ENCODE results near the gene RPUSD1. TPM values are rescaled to one million over a fixed set of nuclear protein-coding genes. Genes with fewer than 3 reads are reported as not detected.
A peak's percentile ranks its signal among the peaks of the same experiment; 100 is the strongest.

The RPUSD1 gene
- total RNA-seq, 1 donor, result 42.5 TPM

DNA sequence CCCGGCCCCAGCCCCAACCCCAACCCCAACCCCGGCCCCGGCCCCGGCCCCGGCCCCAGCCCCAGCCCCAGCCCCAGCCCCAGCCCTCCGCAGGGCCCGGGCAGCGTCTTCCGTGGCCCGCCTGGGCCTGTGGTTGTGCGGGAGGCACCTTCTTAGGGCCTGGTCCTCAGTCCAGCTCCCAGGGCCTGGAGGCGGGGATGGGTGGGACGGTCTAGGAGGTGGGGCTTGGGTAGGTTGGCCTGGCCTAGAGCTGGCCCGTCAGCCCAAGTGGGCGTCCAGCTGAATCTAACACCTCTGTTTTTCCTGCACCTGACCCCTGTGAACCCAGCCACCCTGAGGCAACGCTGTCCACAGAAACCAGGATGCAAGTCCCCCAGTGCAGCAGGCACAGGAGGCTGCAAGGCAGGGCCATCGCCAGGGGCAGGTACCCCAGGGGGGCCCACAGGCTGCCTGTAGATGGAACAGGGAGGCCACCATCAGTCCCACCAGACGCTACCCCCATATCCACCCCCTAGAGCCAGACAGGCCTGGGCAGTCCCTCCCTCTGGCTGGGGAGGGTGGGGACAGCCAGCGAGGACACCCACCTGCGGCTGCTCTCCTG, 18.9 kb downstream of the RPUSD1 start:
- DNase-seq (ENCODE audit: low read depth in 2 of 3, low spot score in 2 of 3), result no peak

DNA sequence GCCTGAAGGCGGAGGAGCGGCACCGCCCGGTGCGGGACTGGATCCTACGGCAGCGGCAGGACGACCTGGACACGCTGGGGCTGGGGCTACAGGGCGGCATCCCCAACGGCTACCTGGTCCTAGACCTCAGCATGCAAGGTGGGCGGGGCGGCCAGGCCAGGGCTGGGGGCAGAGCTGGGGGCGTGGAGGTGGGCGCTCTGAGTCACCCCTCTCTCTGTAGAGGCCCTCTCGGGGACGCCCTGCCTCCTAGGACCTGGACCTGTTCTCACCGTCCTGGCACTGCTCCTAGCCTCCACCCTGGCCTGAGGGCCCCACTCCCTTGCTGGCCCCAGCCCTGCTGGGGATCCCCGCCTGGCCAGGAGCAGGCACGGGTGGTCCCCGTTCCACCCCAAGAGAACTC, 19.8 kb downstream of the RPUSD1 start:
- DNase-seq (ENCODE audit: low read depth in 2 of 3, low spot score in 2 of 3), result no peak

DNA sequence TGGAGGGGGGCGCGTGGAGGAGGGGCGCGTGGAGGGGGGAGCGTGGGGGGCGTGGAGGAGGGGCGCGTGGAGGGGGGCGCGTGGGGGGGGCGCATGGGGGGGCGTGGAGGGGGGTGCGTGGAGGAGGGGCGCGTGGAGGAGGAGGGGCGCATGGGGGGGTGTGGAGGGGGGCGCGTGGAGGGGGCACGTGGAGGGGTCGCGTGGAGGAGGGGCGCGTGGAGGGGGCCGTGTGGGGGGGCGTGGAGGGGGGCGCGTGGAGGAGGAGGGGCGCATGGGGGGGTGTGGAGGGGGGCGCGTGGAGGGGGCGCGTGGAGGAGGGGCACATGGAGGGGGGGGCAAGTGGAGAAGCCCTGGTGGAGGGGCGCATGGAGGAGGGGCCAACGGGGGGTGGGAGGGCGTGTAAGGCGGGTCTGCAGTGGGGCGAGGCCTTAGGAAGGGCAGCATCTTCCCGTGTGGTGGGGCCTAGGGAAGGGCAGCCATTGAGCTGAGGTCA, 20.4 kb downstream of the RPUSD1 start:
- DNase-seq (ENCODE audit: low read depth in 2 of 3, low spot score in 2 of 3), result no peak

DNA sequence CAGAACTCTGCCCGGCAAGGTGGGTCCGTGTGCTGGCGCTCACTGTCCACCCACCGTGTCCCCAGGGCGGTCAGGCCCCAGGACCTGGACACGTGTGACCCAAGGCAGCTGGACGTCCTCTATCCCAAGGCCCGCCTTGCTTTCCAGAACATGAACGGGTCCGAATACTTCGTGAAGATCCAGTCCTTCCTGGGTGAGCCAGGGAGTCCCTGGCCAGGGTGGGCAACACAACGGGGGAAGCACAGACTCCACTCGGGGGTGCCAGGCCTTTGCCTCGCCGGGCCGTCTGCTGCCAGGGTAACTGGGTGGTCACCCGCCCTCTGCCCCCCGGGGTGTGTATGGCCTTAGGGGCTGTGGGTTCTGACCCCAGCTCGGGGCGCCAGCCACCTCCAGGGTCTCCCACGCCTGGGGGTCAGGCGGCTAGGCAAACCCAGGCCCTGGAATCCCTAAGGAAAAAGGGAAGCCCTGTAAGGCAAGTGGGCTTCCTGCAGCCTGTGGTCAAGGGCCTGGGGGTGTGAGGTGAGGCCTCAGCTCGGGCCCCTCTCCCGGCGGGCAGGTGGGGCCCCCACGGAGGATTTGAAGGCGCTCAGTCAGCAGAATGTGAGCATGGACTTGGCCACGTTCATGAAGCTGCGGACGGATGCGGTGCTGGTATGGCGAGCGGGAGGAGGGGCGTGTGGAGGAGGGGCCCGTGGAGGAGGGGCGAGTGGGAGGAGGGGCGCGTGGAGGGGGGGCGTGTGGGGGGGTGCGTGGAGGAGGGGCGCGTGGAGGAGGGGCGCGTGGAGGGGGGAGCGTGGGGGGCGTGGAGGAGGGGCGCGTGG, 21.2 kb downstream of the RPUSD1 start:
- no peak for DNase-seq (ENCODE audit: low read depth in 2 of 3, low spot score in 2 of 3)

DNA sequence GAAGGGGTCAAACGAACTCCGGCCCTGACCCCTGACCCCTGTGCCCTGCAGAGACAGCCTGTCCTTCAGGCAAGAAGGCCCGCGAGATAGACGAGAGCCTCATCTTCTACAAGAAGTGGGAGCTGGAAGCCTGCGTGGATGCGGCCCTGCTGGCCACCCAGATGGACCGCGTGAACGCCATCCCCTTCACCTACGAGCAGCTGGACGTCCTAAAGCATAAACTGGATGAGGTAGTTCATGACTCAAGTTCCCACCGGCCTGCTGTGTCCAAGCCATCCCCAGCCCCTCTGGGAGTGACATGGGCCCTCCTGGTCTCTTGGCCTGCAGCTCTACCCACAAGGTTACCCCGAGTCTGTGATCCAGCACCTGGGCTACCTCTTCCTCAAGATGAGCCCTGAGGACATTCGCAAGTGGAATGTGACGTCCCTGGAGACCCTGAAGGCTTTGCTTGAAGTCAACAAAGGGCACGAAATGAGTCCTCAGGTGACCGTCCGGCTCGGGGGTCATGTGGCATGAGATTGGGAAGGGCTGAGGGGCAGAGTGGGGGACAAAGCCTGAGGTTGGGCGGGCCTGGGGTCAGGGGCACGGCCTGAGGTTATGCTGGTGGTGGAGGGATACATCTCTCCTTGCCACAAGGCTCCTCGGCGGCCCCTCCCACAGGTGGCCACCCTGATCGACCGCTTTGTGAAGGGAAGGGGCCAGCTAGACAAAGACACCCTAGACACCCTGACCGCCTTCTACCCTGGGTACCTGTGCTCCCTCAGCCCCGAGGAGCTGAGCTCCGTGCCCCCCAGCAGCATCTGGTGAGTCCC, 22.0 kb downstream of the RPUSD1 start:
- no peak for DNase-seq (ENCODE audit: low read depth in 2 of 3, low spot score in 2 of 3)

DNA sequence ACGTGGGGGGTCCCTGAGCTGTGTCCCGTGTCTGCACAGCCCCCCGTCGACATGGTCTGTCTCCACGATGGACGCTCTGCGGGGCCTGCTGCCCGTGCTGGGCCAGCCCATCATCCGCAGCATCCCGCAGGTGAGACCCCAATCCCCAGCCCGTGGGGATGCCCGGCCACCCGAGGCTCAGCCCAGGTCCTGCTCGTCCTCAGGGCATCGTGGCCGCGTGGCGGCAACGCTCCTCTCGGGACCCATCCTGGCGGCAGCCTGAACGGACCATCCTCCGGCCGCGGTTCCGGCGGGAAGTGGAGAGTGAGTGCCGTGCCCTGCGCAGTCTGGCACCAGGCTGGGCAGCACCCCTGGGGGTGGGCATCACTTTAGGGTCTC, 22.7 kb downstream of the RPUSD1 start:
- DNase-seq (ENCODE audit: low read depth in 2 of 3, low spot score in 2 of 3), result no peak

DNA sequence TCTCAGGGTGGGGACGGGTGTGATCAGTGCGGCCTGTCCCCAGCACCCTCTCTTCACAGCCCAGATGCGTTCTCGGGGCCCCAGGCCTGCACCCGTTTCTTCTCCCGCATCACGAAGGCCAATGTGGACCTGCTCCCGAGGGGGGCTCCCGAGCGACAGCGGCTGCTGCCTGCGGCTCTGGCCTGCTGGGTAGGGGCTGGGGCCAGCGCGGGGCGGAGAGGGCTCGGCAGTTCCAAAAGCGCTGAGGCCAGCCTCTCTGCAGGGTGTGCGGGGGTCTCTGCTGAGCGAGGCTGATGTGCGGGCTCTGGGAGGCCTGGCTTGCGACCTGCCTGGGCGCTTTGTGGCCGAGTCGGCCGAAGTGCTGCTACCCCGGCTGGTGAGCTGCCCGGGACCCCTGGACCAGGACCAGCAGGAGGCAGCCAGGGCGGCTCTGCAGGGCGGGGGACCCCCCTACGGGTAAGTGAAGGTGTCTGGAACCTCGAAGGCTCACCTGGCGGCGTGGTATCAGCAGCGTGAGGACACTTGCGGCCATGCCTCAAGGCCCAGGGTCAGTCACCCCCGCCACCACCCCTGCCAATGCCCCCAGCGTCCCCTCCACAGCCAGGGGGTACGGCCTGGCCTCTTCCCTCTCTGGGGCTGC, 23.2 kb downstream of the RPUSD1 start:
- DNase-seq (ENCODE audit: low read depth in 2 of 3, low spot score in 2 of 3), result no peak

DNA sequence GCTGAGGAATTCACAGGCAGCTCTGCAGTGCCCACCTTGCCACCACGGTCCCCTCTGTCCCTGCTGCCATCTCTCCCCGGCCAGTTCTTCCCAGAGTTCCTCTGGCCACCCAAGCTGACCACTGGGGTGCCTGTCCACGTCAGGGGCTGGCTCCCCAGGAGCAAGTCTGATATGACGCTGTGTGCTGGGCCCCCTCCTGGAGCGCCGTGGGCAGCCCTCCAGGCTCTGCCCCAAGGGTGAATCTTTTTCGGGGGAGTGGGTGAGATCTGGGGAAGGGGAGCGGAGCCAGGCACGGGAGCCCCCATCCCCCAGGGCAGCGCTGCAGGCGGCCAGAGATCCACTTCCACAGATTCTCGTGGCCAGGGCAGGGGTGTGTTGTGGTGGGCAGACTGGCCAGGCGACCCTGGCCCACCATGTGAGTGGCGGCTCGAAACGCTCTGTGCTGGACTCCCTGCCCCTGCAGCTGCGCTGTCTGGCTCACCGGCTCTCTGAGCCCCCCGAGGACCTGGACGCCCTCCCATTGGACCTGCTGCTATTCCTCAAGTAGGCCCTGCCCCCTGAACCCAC, 23.9 kb downstream of the RPUSD1 start:
- DNase-seq (ENCODE audit: low read depth in 2 of 3, low spot score in 2 of 3), result no peak

DNA sequence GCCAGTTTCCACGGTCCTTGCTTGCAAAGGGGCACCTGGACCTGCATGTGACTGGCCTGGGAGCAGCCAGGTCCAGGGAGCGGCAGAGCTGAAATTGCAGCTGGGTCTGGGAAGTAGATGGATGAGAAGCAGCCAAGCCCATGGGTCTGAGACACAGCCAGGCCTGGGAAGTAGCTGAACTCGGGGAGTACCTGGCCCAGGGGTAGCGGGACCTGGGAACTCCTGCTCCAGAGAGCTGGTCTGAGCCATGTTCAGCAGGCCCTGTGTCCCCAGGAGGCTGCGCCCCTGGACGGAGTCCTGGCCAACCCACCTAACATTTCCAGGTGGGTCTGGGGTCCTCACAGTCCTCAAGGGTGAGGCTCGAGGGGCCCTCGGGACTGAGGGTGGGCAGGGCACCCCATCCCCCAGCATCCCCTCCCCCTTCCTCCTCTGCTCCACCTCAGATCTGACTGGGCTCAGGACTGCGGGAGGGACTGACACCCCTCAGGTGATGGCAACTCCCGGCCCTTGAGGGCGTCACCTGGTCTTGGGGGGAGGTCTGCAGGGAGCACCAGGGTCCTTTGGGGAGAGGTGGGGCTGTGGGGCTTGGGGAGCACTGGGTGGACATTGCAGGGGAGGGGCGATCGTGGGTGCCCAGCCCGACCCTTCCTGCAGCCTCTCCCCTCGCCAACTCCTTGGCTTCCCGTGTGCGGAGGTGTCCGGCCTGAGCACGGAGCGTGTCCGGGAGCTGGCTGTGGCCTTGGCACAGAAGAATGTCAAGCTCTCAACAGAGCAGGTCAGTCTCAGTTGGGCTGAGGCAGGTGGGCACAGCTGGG, 24.6 kb downstream of the RPUSD1 start:
- no peak for DNase-seq (ENCODE audit: low read depth in 2 of 3, low spot score in 2 of 3)

DNA sequence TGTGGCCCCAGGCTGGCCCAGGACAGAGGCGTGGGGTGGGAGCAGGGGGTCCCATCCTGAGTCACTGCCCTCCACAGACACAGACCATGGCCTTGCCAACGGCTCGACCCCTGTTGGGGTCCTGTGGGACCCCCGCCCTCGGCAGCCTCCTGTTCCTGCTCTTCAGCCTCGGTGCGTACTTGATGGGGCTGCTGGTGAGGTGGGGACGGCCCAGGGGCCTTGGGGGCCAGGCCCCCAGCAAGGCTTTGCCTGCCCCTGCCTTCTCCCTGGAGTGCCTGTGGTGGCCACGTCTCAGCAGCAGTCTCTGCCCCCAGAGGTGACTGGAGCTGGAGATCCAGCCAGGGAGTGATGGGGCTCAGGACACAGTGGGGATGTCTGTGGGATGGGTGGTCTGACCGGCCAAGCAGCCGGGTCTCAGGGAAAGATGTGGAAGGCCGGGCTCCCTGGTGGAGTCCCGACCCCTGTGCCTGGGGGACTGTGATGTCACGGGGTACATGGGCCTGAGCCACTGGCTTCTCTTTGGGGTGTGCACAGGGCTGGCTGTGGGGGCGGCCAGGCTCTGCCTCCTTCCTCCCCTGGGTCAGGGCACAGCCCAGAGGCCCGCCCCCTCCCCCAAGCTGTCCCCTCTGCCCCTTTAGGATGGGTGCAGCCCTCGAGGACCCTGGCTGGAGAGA, 25.4 kb downstream of the RPUSD1 start:
- no peak for DNase-seq (ENCODE audit: low read depth in 2 of 3, low spot score in 2 of 3)

DNA sequence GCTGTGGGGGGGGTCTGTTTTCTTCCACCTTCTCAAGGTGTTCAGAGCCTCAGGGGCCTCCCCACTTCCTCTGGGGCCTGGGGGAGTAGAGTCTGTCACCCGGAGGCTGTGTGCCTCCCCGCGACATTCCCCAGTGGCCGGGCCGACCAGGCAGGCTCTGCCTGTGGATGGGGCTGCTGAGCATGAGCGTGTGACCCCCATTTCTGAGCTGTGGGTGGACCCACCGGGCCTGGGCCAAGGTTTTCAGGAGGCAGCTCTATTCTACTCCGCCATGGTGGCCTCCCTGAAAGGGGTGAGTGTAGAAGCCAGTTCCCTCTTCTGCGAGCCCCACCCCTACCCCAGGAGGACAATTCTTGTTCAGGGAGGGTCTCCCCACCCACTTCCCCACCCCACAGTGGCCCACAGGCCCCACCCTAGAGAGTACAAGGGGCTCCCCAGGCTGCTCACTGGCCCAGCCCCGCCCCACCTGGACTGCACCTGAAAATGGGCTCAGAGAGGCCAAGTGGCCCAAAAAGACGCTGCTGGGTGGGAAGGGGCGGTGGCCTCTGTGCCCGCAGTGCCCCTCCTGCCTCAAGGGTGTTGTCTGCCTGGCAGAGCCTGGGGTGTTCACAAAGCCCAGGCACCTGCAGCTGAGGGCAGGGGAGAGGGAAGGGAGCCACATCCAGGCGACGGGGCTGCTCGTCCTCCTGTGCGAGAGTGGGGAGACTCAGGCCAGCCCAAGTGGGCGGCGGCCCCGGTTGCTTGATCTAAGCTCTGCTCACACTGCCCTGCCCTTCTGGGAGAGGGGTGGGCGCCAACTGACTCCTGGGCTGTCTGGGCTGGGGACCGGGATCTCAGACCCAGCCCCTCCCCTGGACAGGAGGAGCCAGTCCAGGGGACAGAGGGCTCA, 26.3 kb downstream of the RPUSD1 start:
- DNase-seq (ENCODE audit: low read depth in 2 of 3, low spot score in 2 of 3), result no peak

DNA sequence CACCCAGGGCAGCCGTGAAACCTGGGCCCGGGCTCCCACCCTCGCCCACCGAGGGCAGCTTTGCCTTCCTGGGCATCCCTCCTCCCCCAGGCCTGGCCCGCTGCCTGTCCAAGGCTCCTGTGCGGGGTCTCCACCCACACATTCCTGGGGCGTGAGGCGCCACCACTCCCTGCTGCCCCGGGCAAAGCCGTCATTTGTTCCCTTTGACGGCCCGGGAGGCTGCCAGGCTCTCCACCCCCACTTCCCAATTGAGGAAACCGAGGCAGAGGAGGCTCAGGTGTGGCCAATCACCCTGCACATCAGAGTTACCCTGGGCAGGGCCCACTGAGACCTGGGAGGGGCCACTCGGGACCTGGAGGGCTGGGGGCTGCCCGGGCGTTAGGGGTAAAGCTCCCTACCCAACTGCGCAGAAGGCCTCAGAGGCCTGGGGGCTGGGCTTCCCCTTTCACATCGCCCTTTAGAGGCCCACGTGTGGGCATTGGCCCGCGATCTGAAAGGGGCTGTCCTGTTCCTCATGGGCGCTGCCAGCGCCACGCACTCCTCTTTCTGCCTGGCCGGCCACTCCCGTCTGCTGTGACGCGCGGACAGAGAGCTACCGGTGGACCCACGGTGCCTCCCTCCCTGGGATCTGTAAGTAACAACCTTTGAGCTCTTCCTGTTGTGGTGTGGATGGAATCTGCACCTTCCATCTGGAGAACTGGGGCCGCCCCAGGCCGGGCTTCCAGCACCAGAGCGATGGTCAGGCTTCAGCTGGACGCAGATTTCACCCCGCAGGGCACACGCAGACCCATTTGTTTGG, 27.4 kb downstream of the RPUSD1 start, which contains the start of gene MSLN:
MSLN (plus strand) TSS at position 190 of the 799 bp plus-strand sequence. CDS start 1,947 bp downstream, outside the sequence.
- no peak for DNase-seq (ENCODE audit: low read depth in 2 of 3, low spot score in 2 of 3)

DNA sequence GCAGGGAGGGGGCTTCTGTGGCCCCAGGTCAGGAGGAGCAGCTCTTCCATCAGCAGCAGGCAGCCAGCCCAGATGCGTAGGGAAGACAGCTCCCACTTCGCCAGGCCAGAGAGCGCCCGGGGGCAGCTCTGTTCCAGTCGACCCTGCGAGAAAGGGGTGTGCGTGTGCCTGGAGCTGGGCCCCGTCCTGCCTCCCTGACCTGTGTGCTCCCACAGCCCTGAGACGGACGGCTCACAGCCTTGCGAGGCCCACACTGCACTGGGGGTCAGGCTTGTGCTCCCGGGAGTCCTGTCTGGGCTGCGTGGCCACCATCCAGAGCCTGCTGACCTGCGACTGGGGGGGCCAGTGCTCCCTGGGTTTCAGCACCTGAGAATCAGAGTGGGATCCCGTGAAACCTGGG, 28.1 kb downstream of the RPUSD1 start:
- no peak for DNase-seq (ENCODE audit: low read depth in 2 of 3, low spot score in 2 of 3)

DNA sequence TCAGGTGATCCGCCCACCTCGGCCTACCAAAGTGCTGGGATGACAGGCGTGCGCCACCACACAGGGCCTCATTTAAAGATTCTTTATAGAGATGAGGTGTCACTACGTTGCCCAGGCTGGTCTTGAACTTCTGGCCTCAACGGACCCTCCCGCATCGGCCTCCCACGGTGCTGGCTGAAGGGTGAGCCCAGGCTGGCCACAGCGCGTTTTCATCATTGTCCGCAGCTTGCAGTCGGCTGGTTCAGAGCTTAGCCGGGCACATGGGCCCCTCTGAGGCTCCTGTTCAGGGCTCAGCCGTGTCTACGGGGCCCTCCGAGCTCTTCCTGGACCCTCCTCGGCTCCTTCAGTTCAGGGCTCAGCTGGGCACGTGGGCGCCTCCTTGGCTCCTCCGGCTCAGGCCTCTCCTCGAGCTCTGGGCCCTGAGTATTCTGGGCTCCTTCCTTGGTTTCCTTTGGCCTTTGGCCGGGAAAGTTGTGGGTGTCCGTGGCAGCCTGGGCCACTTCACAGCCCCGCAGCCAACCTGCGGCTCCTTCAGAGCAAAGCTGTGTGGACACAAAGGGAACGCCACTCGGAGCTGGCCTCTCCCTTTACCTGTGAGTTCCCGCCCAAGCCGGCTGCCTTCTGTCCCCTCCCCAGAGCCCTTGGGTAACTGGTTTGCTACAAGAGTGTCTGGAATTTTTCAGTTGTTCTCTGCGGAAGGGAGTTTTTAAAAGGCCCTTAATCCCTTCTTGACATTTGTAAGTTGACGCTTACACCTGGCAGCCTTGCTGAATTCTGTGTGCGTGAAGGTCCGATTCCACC, 28.9 kb downstream of the RPUSD1 start:
- DNase-seq (ENCODE audit: low read depth in 2 of 3, low spot score in 2 of 3), result no peak

DNA sequence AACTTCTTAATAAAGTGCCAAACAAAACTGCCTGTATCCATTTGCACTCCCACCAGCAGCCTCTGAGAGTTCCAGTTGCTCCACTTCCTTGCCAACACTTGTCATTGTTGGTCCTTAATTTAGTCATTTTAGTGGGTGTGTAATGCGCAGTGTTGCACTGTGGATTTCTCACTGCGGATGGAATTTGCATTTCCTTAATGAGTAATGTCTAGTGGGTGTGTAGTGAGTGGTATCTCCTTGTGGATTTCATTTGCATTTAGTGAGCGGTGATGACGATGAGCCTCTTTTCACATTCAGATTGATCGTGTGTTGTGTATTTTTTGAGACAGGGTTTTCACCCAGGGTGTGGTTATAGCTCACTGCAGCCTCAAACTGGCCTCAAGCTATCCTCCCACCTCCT, 31.8 kb downstream of the RPUSD1 start:
- DNase-seq (ENCODE audit: low read depth in 2 of 3, low spot score in 2 of 3), result no peak

DNA sequence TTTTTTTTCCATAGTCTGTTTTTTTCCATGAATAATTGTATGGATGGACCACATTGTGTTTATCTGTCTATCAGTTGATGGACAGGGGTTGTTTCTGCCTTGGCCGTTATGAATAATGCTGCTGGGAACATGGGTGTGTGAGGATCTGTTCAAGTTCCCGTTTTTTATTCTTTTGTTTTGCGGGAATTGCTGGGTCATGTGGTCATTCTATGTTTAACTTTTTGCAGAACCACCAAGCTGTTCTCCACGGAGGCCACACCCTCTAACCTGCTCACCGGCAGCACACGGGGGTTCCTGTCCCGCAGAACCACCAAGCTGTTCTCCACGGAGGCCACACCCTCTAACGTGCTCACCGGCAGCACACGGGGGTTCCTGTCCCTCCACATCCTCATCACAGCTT, 33.5 kb downstream of the RPUSD1 start:
- peak in 2 of 3 donors; percentile 60 to 69 for DNase-seq (ENCODE audit: low read depth in 2 of 3, low spot score in 2 of 3)

Measured in hematopoietic multipotent progenitor cell (in vitro differentiated cells).